Nasal cavity respiratory epithelium epithelial cell of viscerocranial mucosa (primary cell): ENCODE results near the gene LTB4R. TPM values are rescaled to one million over a fixed set of nuclear protein-coding genes. Genes with fewer than 3 reads are reported as not detected.

ENCODE experiments used
- total RNA-seq: library from RNA; depleted of rRNA; stranded (reverse); fragments of >200 nt; gene quantifications from 2 replicates; pipeline ENCODE4 v1.2.3, GENCODE V29; 2014

LTB4R gene, protein sequence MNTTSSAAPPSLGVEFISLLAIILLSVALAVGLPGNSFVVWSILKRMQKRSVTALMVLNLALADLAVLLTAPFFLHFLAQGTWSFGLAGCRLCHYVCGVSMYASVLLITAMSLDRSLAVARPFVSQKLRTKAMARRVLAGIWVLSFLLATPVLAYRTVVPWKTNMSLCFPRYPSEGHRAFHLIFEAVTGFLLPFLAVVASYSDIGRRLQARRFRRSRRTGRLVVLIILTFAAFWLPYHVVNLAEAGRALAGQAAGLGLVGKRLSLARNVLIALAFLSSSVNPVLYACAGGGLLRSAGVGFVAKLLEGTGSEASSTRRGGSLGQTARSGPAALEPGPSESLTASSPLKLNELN
- total RNA-seq: 5.5 and 20.0 TPM in 2 replicates

DNA sequence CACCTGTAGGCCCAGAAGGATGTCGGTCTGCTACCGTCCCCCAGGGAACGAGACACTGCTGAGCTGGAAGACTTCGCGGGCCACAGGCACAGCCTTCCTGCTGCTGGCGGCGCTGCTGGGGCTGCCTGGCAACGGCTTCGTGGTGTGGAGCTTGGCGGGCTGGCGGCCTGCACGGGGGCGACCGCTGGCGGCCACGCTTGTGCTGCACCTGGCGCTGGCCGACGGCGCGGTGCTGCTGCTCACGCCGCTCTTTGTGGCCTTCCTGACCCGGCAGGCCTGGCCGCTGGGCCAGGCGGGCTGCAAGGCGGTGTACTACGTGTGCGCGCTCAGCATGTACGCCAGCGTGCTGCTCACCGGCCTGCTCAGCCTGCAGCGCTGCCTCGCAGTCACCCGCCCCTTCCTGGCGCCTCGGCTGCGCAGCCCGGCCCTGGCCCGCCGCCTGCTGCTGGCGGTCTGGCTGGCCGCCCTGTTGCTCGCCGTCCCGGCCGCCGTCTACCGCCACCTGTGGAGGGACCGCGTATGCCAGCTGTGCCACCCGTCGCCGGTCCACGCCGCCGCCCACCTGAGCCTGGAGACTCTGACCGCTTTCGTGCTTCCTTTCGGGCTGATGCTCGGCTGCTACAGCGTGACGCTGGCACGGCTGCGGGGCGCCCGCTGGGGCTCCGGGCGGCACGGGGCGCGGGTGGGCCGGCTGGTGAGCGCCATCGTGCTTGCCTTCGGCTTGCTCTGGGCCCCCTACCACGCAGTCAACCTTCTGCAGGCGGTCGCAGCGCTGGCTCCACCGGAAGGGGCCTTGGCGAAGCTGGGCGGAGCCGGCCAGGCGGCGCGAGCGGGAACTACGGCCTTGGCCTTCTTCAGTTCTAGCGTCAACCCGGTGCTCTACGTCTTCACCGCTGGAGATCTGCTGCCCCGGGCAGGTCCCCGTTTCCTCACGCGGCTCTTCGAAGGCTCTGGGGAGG lies at the start of gene LTB4R:
Gene LTB4R (plus strand): TSS at position 857 of the 959 bp plus-strand sequence. CDS start 4,150 bp downstream, outside the sequence.

DNA sequence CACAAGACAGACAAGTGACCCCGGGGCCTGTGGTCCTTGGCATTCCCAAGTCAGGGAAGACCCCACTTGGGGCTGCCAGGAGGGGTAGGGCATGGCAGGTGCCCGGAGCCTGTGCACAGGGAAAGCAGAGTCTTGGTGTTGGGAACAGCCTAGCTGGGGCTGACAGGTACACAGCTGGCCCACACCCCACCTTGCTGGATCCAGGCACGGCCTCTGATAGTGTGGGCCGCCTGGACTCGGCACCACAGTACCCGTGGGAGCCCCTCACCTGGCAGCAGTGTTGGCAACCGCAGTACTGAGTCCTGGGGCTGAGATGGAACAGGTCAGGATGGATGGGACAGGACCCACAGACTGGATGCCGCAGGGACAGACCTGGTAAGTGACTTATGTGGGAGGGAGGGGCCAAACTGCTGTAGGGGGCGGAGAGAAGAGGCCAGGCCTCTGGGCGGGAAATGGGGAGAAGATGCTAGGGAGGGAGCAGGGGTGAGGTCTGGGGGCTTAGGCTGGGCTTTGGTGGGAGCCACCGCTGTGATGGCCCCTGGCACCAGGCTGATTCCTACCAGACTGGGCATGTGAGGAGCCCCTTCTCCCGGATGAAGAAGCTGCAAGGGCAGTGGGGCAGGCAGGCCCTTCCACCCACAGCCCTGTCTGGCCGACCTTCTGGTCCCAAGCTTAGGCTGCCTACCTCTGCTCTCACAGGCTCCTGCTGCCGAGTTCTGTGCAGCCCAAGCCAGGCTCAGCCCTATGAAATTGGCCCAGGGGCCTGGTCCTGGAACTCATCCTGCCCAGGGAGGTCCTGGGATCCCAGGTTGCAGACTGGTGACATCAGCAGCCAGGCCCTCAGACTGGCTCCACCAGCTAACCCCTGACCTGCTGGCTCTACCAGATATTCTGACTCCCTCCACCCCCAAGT lies 48.2 kb upstream of the LTB4R start, which contains the start of gene TGM1:
Gene TGM1 (minus strand): TSS at position 357 of the 913 bp plus-strand sequence. CDS start 825 bp downstream, outside the sequence.

DNA sequence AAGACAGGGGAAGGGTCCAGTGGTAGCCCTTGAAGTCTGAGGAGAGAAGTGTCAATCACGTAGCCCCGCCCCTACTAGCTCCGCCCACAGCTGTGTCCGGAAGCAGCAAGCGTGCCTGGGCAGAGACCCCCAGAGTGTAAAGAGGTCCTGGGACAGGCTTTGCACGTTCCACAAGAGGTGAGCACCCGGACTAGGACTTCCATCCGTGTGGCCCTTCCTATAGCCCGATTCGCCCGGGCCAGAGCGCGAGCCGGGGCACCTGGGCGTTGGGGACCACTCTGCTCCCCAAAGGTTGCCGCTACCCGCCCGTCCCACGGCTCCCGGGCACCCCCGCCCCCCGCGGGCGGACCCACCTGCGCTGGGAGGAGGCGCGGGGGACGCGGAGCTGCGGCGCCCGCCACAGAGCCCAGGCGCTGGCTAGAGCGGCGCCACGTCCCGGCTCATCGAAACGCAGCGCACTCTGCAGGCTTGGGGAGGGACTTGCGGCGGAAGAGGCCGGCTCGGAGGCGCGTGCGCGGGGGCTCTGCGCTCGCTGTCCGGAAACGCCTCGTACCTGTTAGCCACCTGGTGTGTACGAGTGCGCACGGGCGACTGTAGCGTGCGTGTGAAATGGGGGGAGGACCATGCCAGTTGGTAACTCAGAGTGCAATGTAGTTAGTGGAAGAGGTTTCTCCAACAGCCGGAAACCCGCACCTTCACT lies 40.0 kb upstream of the LTB4R start, which contains the start of gene RABGGTA:
Gene RABGGTA (minus strand): TSS at position 464 of the 700 bp plus-strand sequence. CDS start 482 bp downstream, outside the sequence.

DNA sequence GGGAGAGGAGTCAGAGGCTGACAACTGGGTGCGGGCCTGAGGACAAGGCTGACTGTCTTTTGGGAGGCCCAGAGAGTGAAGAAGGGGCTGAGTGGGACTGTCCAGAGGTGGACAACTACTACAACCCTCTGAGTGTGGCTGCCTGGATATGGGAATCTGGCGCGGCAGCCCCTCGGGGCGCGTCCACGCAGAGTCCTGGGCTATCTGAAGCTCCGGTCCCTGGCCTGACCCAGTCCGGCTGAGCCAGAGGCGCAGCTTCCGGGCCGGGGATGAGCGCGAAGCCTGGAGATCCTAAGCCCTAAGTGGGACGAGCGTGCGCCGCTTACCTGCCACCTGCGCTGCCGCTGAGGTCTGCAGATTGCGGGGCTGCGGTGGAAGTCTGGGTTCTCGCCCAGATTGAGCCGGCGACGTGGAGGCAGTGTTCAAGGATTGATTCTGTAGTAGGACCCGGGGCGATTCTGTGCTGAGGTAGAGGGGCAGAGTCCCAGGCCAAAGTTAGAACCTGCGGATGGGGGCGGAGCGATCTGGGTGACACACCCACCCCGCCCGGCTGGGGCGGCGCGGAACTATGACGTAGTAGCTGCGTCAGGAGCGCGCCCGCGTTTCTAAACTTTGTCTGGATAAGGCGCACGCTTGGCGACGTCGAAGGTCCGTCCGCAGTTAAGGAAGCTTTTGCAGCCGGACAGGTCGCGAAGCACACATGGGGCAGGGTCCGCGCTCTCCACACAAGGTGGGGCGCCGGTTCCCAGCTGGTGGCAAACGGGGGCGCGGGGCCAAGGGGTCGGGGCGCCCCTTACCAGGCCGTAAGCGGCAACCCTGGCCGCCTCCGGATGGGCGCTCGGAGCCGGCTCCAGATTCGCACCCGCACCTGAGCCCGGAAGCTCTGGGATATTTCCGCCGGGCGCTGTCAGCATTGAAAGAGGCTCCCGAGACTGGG lies 11.8 kb upstream of the LTB4R start, which contains the start of the genes DHRS1 and NOP9:
Gene DHRS1 (minus strand): TSS at position 526 of the 937 bp plus-strand sequence. CDS start 674 bp downstream, outside the sequence.
Gene NOP9 (plus strand): TSS at position 596 of the 937 bp plus-strand sequence. CDS start 105 bp downstream, at position 701.

DNA sequence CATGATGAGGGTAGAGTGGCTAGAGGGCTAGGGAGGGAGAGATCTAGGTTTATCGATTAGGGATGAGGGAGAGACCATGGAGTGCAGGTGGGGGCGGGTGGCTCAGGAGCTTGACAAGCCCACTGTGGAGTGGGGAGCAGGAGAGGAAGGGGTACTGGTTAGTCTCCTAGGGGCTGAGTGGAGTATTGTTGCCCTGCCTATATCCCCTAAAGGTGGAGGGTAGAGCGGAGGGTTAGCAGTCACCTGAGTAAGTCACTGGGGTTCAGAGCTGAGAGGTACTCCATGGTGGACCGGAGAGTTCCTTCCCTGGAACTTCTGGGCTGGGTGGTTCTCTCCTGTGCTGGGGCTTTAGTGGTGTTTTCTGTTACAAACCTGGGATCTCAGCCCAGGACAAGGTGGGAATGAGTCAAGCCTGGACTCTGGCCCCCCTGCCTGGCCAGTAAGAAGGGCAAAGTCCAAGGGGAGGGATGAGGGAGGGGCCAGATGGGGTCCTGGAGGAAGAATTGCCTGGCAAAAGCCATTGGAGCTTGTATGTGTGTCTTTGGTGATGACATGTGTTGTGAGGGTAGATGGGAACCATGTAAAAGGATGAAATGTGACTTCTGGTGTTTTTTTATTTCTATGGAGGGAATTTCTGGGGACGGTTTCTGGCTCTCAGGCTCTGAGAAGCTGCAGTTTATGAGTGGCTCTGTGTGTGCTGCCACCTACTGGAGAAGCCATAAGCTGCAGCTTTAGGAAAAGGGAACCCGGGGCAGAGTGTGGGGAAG lies 3.5 kb upstream of the LTB4R start, which contains the start of gene CIDEB:
Gene CIDEB (minus strand): TSS at position 403 of the 767 bp plus-strand sequence. CDS start 119 bp downstream, at position 284.

DNA sequence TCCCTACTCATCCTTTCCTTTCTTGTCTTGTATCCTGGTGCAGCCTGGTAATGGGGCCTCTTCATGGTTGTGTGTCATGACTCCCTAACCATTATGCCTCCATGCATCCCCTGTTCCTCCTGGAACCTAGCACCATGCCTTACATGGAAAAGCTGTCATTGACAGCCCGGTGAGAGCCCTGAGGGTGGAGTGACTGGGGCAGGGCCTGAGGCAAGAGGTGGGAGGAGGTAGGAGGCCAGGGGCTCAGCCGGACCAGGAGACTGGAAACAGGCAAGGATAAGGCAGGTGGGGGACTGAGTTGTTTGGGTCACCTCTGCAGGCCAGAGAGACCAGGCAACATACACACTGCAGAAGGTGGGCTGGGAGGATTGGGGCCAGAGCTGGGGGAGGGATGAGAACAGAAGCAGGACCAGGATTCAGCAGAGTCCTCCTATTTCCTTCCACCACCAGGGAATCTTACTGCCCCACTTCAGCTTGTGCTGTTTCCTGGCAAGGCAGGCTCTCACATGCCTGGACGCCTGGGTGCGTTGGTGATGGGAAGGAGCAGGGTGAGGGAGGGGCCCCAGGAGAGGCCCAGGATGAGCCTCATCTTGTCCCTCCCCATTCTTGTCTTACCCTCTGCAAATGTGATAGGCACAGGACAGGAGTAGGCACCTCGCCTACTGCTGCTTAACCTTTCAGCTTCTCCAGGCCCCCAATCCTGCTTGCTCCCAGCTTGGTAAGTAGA lies 1.6 kb upstream of the LTB4R start, which contains the start of gene LTB4R2:
Gene LTB4R2 (plus strand): TSS at position 603 of the 727 bp plus-strand sequence. CDS start 525 bp downstream, outside the sequence.

DNA sequence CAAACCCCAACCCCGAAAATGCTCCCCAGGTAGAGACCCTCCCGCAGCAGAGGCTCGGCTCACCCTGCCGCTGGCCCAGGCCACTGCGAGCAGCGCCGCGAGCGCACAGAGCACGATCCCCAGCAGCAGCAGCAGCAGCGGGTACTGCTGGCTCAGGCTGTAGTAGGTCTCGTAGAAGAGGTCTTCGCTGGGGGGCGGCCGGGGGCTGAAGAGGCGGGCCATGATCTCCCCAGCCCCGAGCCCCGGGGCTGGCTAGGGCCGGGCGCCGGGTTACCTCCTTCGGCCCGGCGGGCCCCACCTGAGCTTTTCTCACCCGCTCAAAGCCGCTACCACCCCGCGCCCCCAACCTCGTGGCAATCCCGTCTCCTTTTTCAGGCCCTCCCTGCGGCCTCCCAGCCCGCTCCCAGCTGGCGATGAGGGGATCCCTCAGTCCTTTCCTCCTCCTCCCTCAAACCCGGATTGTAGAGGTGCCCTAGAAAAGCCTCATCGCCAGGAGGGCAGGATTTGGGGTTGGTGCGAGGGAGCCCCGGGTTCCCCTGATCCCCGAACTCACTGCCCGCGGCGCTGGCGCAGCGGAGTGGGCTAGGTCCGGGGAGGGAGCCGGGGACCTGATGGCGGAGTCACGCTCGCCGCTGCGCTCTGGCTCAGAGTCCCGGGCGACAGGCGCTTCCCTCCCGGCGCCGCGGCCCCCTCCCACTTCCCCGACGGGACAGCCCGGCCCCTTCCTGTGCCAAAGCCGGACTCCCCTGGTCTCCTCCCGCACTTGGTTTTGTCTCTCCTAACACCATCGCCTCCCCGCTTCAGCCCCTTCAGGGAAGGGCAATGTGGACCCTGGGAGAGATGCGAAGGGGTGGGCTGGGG lies 23.4 kb downstream of the LTB4R start, which contains the start of gene ADCY4:
Gene ADCY4 (minus strand): TSS at position 641 of the 861 bp plus-strand sequence. CDS start 419 bp downstream, at position 222.

DNA sequence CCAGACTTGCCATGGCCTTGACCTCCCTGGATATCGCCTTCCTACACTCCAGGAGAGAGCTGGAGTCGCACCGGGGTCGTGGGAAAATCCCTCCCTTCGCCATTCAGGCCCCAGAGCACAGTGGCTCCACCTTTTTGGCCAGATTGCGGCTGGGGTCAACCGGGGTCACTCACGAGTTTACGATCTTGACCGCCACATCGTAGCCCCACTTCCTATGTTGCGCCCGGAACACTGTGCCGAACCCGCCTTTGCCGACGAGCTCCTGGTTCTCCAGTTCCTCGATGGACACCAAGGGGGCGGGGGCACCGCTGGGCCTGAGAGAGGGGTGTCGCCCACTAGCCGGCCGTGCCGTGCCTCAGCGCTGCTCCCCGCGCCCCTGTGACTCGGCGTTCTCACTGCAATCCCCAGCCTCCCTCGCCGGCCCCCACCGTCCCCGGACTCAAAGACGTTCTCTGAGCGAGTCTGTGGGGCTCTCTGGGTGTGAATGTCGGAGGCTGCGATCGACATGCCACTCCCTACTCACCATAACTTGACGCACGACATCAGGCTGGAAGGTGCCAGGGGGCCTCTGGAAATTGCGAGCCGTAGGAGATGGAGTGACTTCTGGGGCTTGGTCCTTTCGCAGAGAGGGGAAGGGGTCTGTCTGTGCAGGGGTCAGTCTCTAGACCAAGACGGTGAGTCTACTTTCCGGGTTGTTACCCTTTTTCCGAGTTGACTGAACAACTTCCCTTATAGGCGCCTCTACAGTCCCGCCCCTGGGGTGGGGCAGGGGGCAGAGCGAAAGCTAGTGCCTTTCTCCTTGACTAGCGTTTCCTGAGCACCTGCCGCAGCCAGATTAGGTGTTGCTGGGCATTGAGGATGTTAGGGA lies 28.2 kb downstream of the LTB4R start, which contains the start of gene RIPK3:
Gene RIPK3 (minus strand): TSS at position 708 of the 868 bp plus-strand sequence. CDS start 165 bp downstream, at position 543.

Other genes starting within 250 kb of the LTB4R start
- gene CPNE6, start 239.9 kb upstream of the LTB4R start, total RNA-seq: not detected in 2 replicates
- 137 and 156 TPM in 2 replicates for gene PCK2, start 217.2 kb upstream of the LTB4R start, total RNA-seq
- 71.3 and 93.3 TPM in 2 replicates for gene DCAF11, start 196.7 kb upstream of the LTB4R start, total RNA-seq
- 1.1 and 1.7 TPM in 2 replicates for gene NRL, start 196.6 kb upstream of the LTB4R start, total RNA-seq
- gene FITM1, start 180.8 kb upstream of the LTB4R start, total RNA-seq: 0.28 and 0.34 TPM in 2 replicates
- gene PSME1, start 175.3 kb upstream of the LTB4R start, total RNA-seq: 87.5 and 111 TPM in 2 replicates
- gene EMC9, start 169.9 kb upstream of the LTB4R start, total RNA-seq: 9.5 and 15.7 TPM in 2 replicates
- gene PSME2, start 164.9 kb upstream of the LTB4R start, total RNA-seq: 39.0 and 51.0 TPM in 2 replicates
- 33.7 and 37.6 TPM in 2 replicates for gene RNF31, start 164.0 kb upstream of the LTB4R start, total RNA-seq
- gene IRF9, start 150.2 kb upstream of the LTB4R start, total RNA-seq: 36.1 and 47.5 TPM in 2 replicates
- 1.4 and 1.9 TPM in 2 replicates for gene REC8, start 139.4 kb upstream of the LTB4R start, total RNA-seq
- gene IPO4, start 122.7 kb upstream of the LTB4R start, total RNA-seq: 51.8 and 54.3 TPM in 2 replicates
- 54.3 and 65.7 TPM in 2 replicates for gene TM9SF1, start 116.1 kb upstream of the LTB4R start, total RNA-seq
- gene TSSK4, start 105.8 kb upstream of the LTB4R start, total RNA-seq: 0.07 TPM in 1 of 2 replicates, not detected in the other
- gene CHMP4A, start 98.0 kb upstream of the LTB4R start, total RNA-seq: 48.9 and 52.4 TPM in 2 replicates
- 4.6 and 12.3 TPM in 2 replicates for gene MDP1, start 95.4 kb upstream of the LTB4R start, total RNA-seq
- gene NEDD8, start 79.1 kb upstream of the LTB4R start, total RNA-seq: 127 and 135 TPM in 2 replicates
- 72.0 and 80.0 TPM in 2 replicates for gene GMPR2, start 78.6 kb upstream of the LTB4R start, total RNA-seq
- 57.8 and 143 TPM in 2 replicates for gene TINF2, start 68.9 kb upstream of the LTB4R start, total RNA-seq
- 87.8 and 123 TPM in 2 replicates for gene TGM1, start 48.3 kb upstream of the LTB4R start, total RNA-seq
- 46.8 and 54.6 TPM in 2 replicates for gene RABGGTA, start 39.9 kb upstream of the LTB4R start, total RNA-seq
- gene DHRS1, start 11.7 kb upstream of the LTB4R start, total RNA-seq: 19.8 and 27.9 TPM in 2 replicates
- gene NOP9, start 11.7 kb upstream of the LTB4R start, total RNA-seq: 34.2 and 36.0 TPM in 2 replicates
- 1.0 and 2.8 TPM in 2 replicates for gene CIDEB, start 3.5 kb upstream of the LTB4R start, total RNA-seq
- 9.6 and 39.9 TPM in 2 replicates for gene LTB4R2, start 1.4 kb upstream of the LTB4R start, total RNA-seq
- gene ADCY4, start 23.6 kb downstream of the LTB4R start, total RNA-seq: 0.85 and 1.0 TPM in 2 replicates
- 1.4 and 4.6 TPM in 2 replicates for gene RIPK3, start 28.5 kb downstream of the LTB4R start, total RNA-seq
- gene NFATC4, start 56.7 kb downstream of the LTB4R start, total RNA-seq: 3.4 and 9.5 TPM in 2 replicates
- 2.4 and 23.3 TPM in 2 replicates for gene NYNRIN, start 87.5 kb downstream of the LTB4R start, total RNA-seq
- gene CBLN3, start 118.2 kb downstream of the LTB4R start, total RNA-seq: 0.34 and 2.5 TPM in 2 replicates
- 134 and 140 TPM in 2 replicates for gene KHNYN, start 118.5 kb downstream of the LTB4R start, total RNA-seq
- gene SDR39U1, start 131.3 kb downstream of the LTB4R start, total RNA-seq: 8.0 and 14.4 TPM in 2 replicates
- gene CMA1, start 196.8 kb downstream of the LTB4R start, total RNA-seq: not detected in 2 replicates